Liver (tissue), 9 donors: Measurements from ENCODE around the gene TLR5. TPM values are rescaled to one million over a fixed set of nuclear protein-coding genes. Genes with fewer than 3 reads are reported as not detected.

Experiments
- DNase-seq: peaks from one replicate; pipeline ENCODE4 v3.0.0-alpha.2; 2017; ENCODE audit warnings: low spot score
- H3K27ac ChIP-seq, 2 donors: one replicate each; pipeline ENCODE4 v1.7.0; 2013; ENCODE audit warnings: inconsistent platforms in 2 of 2, low read length in 2 of 2, control low read depth in 1 of 2, low read depth in 1 of 2, mild to moderate bottlenecking in 1 of 2
- H3K27me3 ChIP-seq, 4 donors: one replicate each; pipeline versions ENCODE4 v1.6.1 to v1.7.0; 2013; ENCODE audit warnings: low read length in 3 of 4, inconsistent platforms in 1 of 4, mild to moderate bottlenecking in 1 of 4, moderate library complexity in 1 of 4; ENCODE audit not compliant: control insufficient read depth in 4 of 4, insufficient read depth in 4 of 4
- H3K36me3 ChIP-seq, 4 donors: one replicate each; pipeline versions ENCODE4 v1.6.1 to v1.7.0; 2013; ENCODE audit warnings: low read length in 3 of 4, mild to moderate bottlenecking in 3 of 4, low read depth in 1 of 4, moderate library complexity in 1 of 4; ENCODE audit not compliant: control insufficient read depth in 4 of 4, insufficient read depth in 3 of 4
- H3K4me1 ChIP-seq, 4 donors: one replicate each; pipeline versions ENCODE4 v1.6.1 to v1.7.0; 2013; ENCODE audit warnings: low read length in 3 of 4, mild to moderate bottlenecking in 3 of 4, moderate library complexity in 1 of 4; ENCODE audit not compliant: control insufficient read depth in 4 of 4, insufficient read depth in 4 of 4
- H3K4me3 ChIP-seq, 3 donors: one replicate each; pipeline versions ENCODE4 v1.6.1 to v1.7.0; 2013; ENCODE audit warnings: low read length in 3 of 3, control low read depth in 1 of 3, low read depth in 1 of 3, mild to moderate bottlenecking in 1 of 3
- H3K9ac ChIP-seq, 2 donors: one replicate each; pipeline ENCODE4 v1.7.0; 2013; ENCODE audit warnings: low read length in 2 of 2, mild to moderate bottlenecking in 2 of 2, moderate library complexity in 2 of 2, control low read depth in 1 of 2, low read depth in 1 of 2
- H3K9me3 ChIP-seq, 4 donors: one replicate each; pipeline versions ENCODE4 v1.6.1 to v1.7.0; 2013; ENCODE audit warnings: low read length in 3 of 4; ENCODE audit not compliant: control insufficient read depth in 4 of 4
- ATF3 ChIP-seq: IDR thresholded peaks from 2 replicates; pipeline ENCODE4 v1.6.1; 2016; ENCODE audit warnings: antibody characterized with exemption
- EGR1 ChIP-seq, 2 donors: IDR thresholded peaks; 2 replicates each; pipeline ENCODE4 v1.6.1; 2016 to 2018; ENCODE audit warnings: antibody characterized with exemption in 2 of 2, low read depth in 2 of 2
- FOXA1 ChIP-seq: IDR thresholded peaks from 2 replicates; pipeline ENCODE4 v1.6.1; 2016; ENCODE audit warnings: antibody characterized with exemption
- FOXA2 ChIP-seq: IDR thresholded peaks from 2 replicates; pipeline ENCODE4 v1.6.1; 2016; ENCODE audit warnings: antibody characterized with exemption
- HNF4A ChIP-seq, 2 donors: conservative IDR thresholded peaks; 2 replicates each; pipeline ENCODE4 v1.6.1; 2016; ENCODE audit warnings: antibody characterized with exemption in 2 of 2, mild to moderate bottlenecking in 2 of 2
- HNF4G ChIP-seq: IDR thresholded peaks from 2 replicates; pipeline ENCODE4 v1.6.1; 2016; ENCODE audit warnings: antibody characterized with exemption
- JUND ChIP-seq, 2 donors: IDR thresholded peaks; 2 replicates each; pipeline ENCODE4 v1.6.1; 2016; ENCODE audit warnings: antibody characterized with exemption in 2 of 2
- MAX ChIP-seq: IDR thresholded peaks from 2 replicates; pipeline ENCODE4 v1.6.1; 2016; ENCODE audit warnings: antibody characterized with exemption
- NR2F2 ChIP-seq: IDR thresholded peaks from 2 replicates; pipeline ENCODE4 v1.6.1; 2016; ENCODE audit warnings: antibody characterized with exemption
- RAD21 ChIP-seq, 2 donors: IDR thresholded peaks; 2 replicates each; pipeline ENCODE4 v1.6.1; 2016; ENCODE audit warnings: antibody characterized with exemption in 2 of 2, mild to moderate bottlenecking in 2 of 2
- REST ChIP-seq: IDR thresholded peaks from 2 replicates; pipeline ENCODE4 v1.6.1; 2016; ENCODE audit warnings: antibody characterized with exemption, mild to moderate bottlenecking
- RXRA ChIP-seq, 2 donors: IDR thresholded peaks; 2 replicates each; pipeline ENCODE4 v1.6.1; 2017 to 2018; ENCODE audit warnings: antibody characterized with exemption in 2 of 2, mild to moderate bottlenecking in 1 of 2
- SP1 ChIP-seq: IDR thresholded peaks from 2 replicates; pipeline ENCODE4 v1.6.1; 2018; ENCODE audit warnings: antibody characterized with exemption, mild to moderate bottlenecking
- TAF1 ChIP-seq: conservative IDR thresholded peaks from 2 replicates; pipeline ENCODE4 v1.6.1; 2016; ENCODE audit warnings: antibody characterized with exemption, mild to moderate bottlenecking
- ZBTB33 ChIP-seq: IDR thresholded peaks from 2 replicates; pipeline ENCODE4 v1.6.1; 2016; ENCODE audit warnings: antibody characterized with exemption
- WGBS: extraction: QIAGEN DNeasy Blood & Tissue Kit; methylation state at CpG from one replicate; pipeline ENCODE4 v1.1.7; 2013; 5-methylcytosine and 5-hydroxymethylcytosine counted together
- polyA plus RNA-seq, 2 donors: library from polyadenylated mRNA; stranded (reverse) in 1 of 2; unstranded in 1 of 2; fragments of 200-250 nt in 1 of 2; fragments of >200 nt in 1 of 2; fragmentation: Nextera tagmentation in 1 of 2; extraction: Ambion mirVana in 1 of 2; gene quantifications; one replicate each; pipeline versions ENCODE4 v1.2.1 to v1.2.3, GENCODE V29; 2013 to 2015
- total RNA-seq, 2 donors: library from RNA; depleted of rRNA; stranded (reverse); fragments of >200 nt; gene quantifications; one replicate each; pipeline ENCODE4 v1.2.3, GENCODE V29; 2014
- donor health status: healthy.
- donor health status: healthy.
- donor health status: healthy.
- donor health status: healthy.
- donor health status: healthy.

The TLR5 gene
- total and polyA plus RNA-seq, 4 donors, result 0.93 to 2.4 (median 1.5) TPM

- Histone ChIP-seq H3K9ac (no peak overlapping the region), H3K4me3 (no peak overlapping the region), H3K4me1 (peaks cover 2 to 18% (median 7%) of the 10 kb centered on the region in 4 donors), H3K27me3 (no peaks in the 10 kb centered on the region), H3K27ac (peak overlapping the region in 1 of 2 donors; percentile 6), H3K9me3 (no peaks in the 10 kb centered on the region), H3K36me3 (no peaks in the 10 kb centered on the region)
- TF ChIP-seq HNF4A (conservative IDR thresholded peaks at IDR 0.05), result peak; percentile 80 to 96
- peak; percentile 43 to 78 for TF ChIP-seq RXRA (IDR thresholded peaks at IDR 0.05)
- peak; percentile 36 to 91 for TF ChIP-seq EGR1 (IDR thresholded peaks at IDR 0.05; ENCODE audit: low read depth in 2 of 2)
- TF ChIP-seq RAD21 (IDR thresholded peaks at IDR 0.05), result peak in 1 of 2 donors; percentile 46
- TF ChIP-seq REST, result no peak
- peak; percentile 86 for TF ChIP-seq HNF4G
- no peak for TF ChIP-seq JUND (IDR thresholded peaks at IDR 0.05)
- peak; percentile 83 for TF ChIP-seq SP1
- no peak for TF ChIP-seq MAX
- DNase-seq, result no peak
- 67% methylated on average over 7 of the region's 7 CpGs for WGBS
Observed at GRCh38 chr1:223079498-223079897, 63.5 kb downstream of the TLR5 start.

- H3K9me3 ChIP-seq, result no peaks in the 10 kb centered on the region
- no peak for DNase-seq
- H3K4me3 ChIP-seq, result no peak overlapping the region
- no peaks in the 10 kb centered on the region for H3K36me3 ChIP-seq
- peaks cover 2 to 18% (median 7%) of the 10 kb centered on the region in 4 donors for H3K4me1 ChIP-seq
- no peaks in the 10 kb centered on the region for H3K27me3 ChIP-seq
- TF ChIP-seq RAD21 (IDR thresholded peaks at IDR 0.05), result no peak
- TF ChIP-seq FOXA1, result no peak
- TF ChIP-seq ATF3, result no peak
- no peak for TF ChIP-seq REST
- no peak for TF ChIP-seq SP1
- TF ChIP-seq FOXA2, result no peak
- TF ChIP-seq TAF1, result no peak
- TF ChIP-seq ZBTB33, result no peak
- no peak for TF ChIP-seq EGR1 (IDR thresholded peaks at IDR 0.05; ENCODE audit: low read depth in 2 of 2)
- no peak for TF ChIP-seq NR2F2
- TF ChIP-seq RXRA (IDR thresholded peaks at IDR 0.05), result no peak
- H3K9ac ChIP-seq, result no peak overlapping the region
- 81% methylated on average over 16 of the region's 16 CpGs for WGBS
- no peak overlapping the region for H3K27ac ChIP-seq
Observed at GRCh38 chr1:223077247-223077833, 65.7 kb downstream of the TLR5 start.
